Left kidney (tissue), 2 donors: ENCODE data around the gene WDFY4. TPM values are rescaled to one million over a fixed set of nuclear protein-coding genes. Genes with fewer than 3 reads are reported as not detected.

Experiments
- DNase-seq: peaks from one replicate; pipeline ENCODE4 v3.0.0-alpha.2; 2013
- polyA plus RNA-seq: library from polyadenylated mRNA; unstranded; fragments of 120-200 nt; gene quantifications from one replicate; pipeline ENCODE4 v1.2.1, GENCODE V29; 2013; ENCODE audit not compliant: insufficient read length

The WDFY4 gene
- polyA plus RNA-seq, 1 donor: 2.1 TPM

DNA sequence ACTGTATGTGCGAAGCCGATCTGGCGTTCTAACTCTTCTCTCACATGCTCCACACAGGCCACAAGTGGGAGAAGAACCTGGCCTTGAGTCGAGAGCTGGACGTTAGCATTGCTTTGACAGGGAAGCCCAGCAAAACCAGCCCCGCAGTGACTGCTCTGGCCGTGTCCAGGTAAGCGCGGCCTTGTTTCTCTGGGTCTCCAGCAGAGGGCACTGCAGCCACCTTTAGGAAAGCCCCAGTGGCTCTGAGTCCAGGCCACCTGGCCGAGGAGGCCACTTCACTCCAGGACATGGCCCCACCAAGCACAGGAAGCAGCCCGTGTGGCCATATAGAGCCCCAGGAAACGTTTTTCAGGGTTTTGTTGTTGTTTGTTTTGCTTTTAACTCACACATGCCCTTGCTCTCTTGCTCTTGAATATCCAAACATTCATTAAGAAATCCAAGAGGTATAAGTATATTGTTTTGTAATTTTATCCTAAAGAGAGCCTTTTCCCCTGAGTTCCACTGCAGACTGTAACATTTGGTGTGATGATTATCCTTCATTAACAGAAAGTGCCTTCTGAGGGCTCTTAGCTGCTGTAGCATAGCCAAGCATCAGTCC lies 296.7 kb downstream of the WDFY4 start:
- peak; percentile 34 for DNase-seq

DNA sequence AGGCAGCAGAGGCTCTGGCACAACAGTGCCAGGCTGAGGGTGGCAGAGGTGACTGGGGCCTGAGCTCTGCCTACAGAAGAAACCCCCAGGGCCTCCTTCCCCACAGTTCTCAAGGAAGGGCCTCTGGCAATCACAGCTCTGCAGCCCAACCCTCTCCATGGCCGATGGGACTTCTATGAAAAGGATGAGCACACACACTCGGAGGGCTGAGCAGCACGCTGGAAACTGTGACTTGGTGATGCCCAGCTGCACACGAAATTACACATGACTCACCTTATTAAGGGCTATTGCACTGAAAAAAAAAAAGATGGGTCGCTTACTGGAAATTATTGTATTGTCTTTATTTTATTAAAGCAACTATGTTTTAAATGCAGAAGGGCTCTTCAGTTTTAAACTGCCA lies 297.9 kb downstream of the WDFY4 start:
- no peak for DNase-seq

DNA sequence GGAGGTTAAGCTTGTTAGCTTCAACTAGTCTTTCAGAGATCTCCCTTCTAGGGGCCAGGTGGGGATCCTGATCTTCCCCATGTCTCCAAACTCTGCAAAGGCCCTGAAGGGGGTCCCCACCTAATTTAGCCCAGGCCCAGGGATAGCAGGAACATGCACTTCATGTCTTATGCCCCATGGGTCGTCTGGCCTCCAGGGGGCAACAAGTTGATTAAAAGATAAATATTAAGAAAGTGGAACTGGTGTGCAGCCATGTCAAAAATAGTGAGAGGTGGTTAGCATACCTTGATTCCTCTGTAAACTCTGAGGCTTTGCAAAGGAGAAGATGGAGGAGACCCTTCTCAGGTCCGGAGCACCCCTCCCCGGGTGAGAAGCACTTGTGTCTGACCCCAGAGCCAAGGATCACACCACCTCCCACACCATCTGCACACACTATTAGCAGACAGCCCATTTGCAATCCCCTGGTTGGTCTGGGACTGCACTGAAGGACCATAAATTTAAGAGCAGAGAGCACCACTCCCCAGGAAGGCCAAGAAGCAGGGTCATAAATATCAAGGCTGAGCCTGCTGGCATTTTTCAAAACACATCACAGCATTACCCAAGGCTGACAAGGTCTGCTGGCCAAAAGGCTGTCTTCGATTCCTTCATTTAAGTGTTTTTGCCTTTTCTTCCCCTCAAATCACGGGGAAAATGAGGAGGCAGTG lies 299.1 kb downstream of the WDFY4 start:
- DNase-seq: peak; percentile 14

DNA sequence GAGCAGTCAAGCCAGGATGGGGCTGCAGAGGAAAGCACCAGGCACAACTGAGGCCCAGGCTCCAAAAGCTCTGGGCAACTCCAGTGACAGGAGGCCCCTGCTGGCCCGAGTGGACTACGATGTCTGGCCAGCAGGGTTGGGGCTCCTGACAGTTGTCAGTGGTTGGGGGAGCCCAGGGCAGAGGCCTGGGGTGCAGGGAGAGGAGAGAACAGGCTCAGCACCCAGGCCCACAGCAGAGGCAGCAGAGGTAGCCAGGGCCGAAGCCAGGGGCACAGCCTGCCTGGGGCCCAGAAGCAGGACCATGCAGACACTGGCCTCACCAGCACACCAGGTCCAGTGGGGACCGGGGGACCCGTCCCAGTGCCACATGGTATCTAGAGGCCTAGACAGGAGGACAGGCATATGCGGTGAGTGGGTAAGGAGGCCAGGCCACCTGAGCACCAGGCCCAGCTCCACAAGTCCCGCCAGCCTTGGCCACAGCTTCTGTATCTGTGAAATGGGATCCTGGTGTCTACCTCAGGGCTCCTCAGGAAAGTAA lies 301.0 kb downstream of the WDFY4 start:
- no peak for DNase-seq

DNA sequence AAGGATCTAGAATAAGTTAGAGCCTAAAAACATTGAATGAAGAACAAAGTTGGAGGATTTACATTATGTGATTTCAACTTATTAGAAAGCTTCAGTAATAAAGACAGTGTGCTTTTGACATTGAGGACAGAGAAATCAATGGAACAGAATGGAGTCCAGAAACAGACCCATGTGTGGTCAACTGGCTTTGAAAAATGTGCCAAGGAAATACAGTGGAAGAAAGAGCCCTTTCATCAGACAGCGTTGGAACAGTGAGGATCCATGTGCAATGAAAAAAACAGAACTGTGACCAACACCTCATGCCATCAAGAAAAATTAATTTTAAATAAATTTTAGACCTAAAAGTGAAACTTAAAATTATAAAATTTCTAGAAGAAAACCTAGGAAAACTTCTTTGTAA lies 305.6 kb downstream of the WDFY4 start:
- no peak for DNase-seq

DNA sequence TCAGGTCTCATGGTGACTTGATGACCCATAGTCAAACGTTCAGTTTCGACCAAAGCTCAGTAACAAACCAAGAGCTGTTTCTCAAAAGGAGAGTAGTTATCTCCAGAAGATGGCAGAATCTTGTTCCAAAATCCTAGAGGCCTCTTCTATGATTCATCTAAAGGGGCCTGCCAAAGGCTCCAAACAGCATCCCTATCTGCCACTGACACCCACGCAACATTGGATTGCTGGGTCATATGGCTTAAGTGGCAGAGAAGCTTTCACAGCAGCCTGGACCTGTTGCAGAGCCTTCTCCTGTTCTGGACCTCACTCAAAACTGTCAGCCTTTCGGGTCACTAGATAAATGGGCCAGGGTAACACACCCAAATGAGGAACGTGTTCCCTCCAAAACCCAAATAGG lies 309.0 kb downstream of the WDFY4 start:
- no peak for DNase-seq

DNA sequence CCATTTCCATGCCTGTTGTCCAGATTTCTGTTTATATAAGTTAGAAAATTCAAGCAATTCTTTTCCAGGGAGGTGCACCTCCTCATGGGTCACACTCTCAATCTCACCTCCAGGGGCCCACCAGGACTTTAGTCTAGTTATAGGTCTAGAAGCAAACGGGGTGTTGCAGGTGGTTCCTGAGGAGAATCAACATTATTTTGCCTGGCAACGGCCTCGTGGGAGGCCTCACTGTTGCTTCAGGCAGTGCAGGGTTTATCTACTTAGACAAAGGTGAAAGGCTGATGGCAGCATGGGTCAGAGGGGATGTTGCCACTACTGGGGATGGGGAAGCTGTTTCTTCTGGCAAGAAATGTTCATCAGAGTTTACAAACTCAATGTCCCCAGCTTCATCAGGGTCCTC lies 311.7 kb downstream of the WDFY4 start:
- no peak for DNase-seq

DNA sequence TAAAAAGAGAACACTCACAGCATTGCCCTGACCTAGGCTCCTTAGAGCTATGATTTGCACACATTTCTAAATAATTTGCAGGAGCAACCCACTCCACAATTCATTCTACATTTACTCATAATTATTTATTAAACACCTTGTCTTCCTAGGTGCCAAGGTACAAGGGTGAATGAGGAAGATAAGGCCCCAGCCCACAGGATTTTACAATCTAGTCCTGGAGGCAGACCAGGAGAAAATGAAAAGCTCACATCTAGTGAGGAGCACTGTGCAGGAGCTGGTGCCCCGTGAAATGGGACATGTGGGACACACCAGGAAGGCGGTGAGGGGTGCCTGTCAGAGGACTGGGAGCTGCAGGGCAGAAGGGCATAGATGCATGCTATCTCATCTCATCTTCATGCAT lies 314.7 kb downstream of the WDFY4 start:
- no peak for DNase-seq

DNA sequence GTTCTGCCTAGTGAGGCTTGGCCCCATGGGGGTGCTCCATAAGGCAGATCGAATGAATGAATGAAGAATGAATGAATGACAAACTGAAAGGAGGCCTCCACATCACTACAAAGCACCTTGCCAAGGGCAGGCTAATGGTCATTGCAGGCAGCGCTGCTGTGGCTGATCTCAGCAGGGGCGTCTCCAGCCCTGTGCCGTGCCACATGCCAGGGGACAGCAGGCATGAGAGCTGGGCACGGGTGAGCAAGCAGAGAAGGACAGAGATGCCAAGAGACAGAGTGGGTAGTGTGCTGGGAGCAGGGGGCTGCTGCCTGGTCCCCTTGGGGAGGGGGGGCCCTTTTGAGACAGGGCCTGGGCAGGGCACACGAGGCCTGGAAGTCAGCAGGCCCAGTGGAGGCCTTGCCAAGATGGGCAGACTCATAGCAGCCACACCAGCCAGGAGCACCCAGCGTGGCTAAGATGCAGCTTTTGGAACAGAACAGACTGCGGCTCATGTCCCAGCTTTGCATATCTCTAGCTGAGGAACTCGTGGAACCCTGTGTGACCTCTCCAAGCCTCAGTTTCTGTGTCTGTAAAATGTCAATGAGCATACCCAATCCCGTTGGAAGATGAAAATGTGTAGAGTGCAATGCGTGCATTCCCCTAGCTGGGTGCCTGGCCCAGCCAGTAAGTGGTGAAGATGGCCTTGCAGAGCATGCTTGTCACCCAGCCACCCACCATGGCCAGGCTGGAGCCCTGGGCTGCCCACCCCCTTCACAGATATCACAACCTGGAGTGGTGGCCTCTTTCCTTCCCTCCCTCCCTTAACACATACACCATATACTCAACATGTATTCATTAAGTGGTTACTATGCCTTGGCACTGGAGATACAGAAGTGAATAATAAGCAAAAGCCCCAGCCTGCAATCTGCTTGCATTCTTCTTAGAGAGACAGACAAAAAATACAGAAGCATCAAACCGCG lies 316.0 kb downstream of the WDFY4 start:
- no peak for DNase-seq

DNA sequence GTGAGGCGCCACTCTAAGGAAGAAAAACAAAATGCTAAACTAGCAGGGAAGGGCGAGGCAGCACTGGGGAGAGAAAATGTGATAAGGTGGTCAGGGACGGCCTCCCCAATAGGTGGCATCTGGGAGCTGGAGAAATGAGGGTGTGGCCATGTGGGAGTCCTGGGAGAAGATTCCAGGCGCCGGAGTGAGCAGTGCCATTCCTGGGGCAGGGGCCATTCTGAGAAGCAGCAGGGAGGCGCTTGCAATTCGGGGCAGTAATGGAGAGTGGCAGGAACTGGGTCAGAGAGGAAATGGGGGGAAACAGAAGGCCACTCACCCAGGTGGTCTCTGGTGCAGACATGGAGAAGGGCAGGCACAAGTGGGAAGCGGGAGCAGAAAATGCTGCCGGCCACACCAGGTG lies 316.7 kb downstream of the WDFY4 start:
- no peak for DNase-seq

DNA sequence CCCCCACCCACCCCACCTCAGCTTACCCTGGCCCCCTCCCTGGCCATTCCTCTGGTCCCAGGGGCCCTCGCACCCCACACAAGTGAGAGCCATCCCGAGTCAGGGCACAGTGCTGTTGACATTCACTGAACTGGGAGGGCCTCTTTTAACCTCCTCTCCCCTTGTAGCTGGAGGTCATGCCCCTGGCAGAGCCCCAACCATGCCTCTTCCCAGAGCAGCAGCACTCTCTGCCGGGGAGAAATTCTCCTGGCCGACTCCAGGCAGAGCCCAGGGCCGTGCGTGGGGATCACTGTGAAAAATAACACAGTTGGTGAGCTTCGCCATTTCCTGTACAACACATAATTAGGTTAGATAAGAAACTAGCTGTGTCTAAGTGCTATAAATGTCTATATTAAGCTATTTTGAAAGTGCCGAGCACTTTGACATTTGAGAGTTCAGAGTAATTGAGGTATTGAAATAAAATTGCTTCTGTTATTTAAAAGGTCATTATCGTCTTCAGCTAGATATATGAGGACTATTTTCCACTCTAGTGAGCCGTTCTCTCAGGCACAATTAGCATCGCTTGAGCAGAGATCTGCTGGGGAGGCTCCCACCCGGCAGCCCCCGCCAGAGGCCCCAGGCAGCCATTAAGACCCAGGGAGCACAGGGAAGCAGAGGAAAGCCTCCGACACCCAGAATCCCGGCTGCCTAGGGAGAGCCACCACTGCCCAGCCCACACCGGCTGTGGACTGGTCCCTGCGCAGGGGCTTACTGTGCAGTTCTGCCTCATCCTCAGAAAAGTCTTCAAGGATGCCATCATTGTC lies 317.4 kb downstream of the WDFY4 start:
- DNase-seq: peak; percentile 19

DNA sequence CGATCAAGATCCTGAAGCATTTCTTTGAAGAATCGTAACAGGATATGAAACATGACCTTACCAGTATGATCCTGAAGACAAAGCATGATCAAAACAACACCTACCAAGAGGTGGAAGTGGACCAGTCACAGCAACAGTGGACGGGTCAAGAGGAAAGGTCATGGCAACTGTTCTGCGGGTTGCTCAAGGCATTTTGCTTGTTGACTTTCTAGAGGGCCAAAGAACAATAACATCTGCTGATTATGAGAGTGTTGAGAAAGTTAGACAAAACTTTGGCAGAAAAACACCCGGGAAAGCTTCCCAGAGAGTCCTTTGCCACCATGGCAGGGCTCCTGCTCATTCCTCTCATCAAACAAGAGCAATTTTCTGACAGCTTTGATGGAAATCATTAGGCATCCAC lies 320.6 kb downstream of the WDFY4 start:
- no peak for DNase-seq

DNA sequence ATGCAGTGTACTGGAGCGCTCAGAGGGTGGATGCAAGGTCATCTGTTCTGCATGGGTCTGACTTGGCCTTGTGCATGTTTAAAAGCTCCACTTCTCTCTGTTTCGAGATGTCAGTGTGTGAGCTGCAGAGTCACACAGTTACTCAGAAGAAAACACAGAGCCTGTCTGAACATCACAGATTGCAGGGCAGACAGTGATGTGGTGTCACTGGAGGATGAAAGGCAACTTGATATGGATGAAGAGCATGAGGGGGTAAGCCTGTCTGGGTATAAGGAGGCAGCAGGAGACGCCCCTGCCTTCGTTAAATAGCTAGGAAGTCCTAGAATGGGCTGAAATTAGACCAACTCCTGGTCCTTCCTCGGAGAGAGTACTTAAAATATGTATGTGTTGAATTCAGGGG lies 322.5 kb downstream of the WDFY4 start:
- DNase-seq: no peak

DNA sequence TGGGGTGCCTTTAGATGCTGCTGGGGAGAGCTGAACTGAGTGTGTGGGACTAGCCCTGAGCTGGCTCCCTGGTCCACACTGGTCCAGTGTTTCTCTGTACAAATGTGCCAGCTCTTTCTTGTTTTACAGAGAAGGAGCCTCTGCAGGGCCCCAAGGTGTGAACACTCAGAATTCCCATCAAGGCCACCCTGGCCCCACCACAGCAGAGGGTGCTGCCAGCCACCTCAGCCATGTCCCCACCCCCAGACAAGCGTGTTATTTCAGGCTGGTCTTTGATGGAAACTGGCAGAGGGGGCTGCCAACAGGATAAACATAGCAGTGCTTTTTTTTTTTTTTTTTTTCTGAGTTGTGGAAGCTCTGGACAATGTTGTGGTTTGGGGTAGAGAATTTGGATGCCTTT lies 323.4 kb downstream of the WDFY4 start:
- DNase-seq: no peak

DNA sequence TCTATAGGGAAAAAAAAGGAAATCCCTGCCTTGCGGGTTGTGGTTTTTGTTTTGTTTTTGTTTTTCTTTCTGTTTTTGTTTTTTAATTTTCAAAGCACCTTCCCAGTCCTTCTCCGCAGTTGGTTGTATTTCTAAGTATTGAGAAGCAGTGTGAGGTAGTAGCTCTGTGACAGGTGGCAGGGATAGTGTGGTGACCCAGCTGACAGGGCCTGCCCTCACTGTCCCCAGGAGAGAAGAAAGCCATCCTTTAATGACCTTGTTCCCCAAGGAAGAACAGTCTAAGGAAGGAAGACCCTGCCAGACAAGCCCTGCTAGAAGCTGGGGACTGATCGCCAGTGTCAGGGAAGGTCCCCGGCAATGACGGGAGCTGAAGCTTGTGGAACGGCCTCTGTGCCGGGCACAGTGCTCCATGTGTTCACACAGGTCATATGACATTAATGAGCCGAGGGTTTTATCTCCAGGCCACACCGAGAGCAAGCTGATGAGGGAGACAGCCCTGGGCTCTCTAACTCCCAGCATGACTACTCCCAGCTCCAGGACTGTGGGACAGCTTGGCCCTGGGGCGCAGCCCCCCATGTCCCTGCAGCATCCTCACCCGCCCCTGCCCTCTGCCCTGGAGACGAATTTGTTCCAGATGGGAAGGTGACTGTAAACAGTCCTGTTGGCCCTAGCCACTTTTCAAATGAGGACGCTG lies 324.0 kb downstream of the WDFY4 start:
- no peak for DNase-seq

DNA sequence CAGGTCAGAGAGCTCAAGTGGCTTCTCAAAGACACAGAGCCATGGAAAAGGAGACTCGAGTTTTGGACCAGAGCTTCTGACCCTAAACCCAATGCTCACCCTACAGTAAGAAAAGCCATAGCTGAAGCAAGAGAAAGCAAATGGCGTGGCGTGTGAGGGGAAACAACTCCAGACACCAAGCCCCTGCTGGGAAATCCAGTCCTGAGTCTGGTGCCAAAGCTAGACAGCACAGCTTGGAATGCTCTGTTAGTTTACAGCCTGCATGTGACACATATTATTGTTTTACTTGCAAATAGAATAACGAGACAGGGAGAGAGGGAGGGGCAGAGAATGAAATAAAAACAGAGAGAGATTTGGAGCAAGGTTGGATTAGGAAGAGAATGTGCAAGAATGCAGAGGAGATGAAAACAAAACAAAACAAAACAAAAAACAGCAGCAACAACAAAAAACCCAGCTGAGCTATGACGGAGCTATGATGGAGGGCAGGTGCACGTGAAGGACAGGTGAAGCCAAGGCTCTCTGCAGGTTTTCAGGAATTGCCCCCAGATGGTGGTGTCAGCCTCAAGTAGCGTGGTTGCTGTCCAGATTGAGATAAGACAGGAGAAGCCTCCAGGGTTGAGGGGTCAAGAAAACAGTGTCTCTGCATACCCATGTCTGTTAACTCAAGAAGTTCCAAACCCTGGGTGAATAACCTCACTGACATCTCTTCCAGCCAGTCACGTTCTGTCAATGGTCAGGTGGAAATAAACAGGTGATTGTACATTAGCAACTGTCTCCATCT lies 324.7 kb downstream of the WDFY4 start:
- DNase-seq: peak; percentile 49

DNA sequence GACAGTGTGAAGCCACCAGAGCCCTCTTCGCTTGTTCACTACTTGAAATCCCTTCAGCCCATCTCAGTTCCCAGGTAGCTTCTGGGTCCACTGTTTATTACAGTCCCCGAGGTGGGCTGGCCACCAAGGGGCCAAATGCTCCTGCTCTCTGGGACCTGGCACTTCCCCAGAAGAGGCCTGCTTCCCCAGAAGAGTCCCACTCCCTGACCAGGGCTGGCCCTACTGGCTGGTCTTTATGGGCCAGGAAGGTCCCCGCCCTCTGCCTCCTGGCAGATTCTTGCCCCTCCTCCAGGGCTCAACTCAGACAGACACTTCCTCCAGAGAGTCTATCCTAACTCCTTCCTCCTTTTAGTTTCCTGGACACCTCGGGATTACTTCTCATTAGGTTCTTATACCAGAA lies 325.6 kb downstream of the WDFY4 start:
- no peak for DNase-seq

DNA sequence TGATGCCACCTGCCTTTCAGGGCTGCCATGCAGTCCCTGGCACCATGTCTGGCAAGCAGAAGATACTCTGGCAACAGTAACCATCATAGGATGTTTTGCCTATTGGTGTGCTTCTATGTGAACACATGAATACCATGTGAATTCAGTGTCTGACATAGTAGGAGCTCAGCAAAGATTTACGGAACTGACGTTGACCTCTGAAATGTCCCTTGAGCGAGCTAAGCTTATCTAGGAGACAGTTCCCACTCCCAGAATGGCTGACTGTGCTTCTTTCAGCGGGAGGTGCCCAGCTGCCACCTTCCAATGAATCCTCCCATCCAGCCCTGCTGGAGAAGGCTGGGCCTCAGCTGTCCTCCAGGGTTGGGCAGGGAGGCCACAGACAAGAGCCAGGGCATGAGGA lies 326.2 kb downstream of the WDFY4 start:
- no peak for DNase-seq

DNA sequence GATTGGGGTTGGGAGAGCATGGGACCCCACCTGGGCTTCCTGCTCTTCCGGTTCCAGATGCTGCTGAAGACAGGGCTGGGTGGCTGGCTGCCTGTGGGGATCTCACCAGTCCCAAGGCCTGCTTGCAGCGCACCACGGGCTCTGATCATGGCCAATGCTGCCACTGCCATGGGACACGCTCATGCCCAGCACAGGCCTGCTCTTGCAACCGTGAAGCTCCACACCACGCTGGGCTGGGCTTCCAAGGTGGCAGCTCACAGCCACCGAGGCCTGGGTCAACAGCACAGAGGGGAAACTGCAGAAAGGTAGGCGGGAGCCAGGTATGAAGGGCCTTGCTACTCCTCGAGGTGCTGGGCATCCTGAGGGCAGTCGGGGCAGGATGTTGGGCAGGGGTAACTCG lies 327.1 kb downstream of the WDFY4 start:
- DNase-seq: no peak

DNA sequence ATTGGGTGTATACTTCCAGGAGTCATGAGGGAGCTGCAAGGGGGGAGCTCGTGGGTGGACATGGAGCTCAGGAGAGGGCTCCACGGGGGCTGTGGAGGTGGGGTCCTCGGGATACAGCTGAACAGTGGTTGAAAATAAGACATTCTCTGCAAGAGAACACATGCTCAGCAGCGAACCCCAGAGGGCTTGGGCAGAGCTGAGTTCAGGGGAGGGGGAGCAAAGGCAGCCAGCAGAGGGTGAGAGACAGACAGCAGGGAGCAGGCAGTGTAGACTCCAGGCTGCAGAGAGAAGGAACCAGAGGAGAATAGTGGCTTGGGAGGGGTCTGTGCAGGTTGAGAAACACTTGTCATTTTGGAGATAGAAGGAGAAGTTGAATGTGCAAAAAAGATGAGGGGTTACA lies 327.9 kb downstream of the WDFY4 start:
- DNase-seq: no peak

DNA sequence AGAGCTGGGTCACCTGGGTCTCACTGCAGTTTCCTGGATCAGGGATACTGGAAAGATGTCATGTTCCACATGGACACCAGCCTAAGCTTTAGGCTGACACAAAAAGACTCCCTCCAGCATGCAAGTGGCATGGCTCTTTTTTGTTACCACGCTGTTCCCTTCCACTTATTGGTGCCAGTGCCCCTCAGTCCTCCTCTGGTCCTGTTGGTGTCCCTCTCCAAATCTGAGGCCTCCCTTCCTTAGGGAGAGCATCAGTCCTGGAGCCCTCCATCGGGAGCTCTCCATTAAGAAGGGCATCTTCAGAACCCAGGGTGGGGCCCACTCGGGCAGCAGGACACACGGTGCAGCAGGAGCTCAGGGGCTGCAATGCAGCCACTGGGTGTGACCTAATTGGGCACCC lies 331.0 kb downstream of the WDFY4 start:
- DNase-seq: no peak
